GM19240 (cell line): ENCODE results near the gene VIM.
"Not testable (repeated sequence)": the region's sequence is repeated elsewhere in the genome, so short reads cannot be mapped to it uniquely, and the experiment has no call there.

ENCODE experiments used
- DNase-seq: peaks from one replicate; pipeline ENCODE4 v3.0.0; 2011; ENCODE audit warnings: low spot score; ENCODE audit not compliant: insufficient read length

The VIM gene

GRCh38 chr10:17232276-17232960, 4.4 kb downstream of the VIM start:
- DNase-seq = no peak

- no peak for DNase-seq
These were observed 5.4 kb downstream of the VIM start for GRCh38 chr10:17233286-17233991.

- no peak for DNase-seq
These were observed 6.4 kb downstream of the VIM start for GRCh38 chr10:17234431-17234945.

- DNase-seq = no peak
These were observed 7.1 kb downstream of the VIM start for GRCh38 chr10:17235136-17235535.

GRCh38 chr10:17236468-17237148, 8.6 kb downstream of the VIM start:
- no peak for DNase-seq

GRCh38 chr10:17237149-17237527, 9.1 kb downstream of the VIM start:
- DNase-seq = no peak

- no peak for DNase-seq
These were observed 9.9 kb downstream of the VIM start for GRCh38 chr10:17237915-17238444.

GRCh38 chr10:17238445-17239291, 10.6 kb downstream of the VIM start:
- DNase-seq = no peak

- DNase-seq = no peak
These were observed 11.5 kb downstream of the VIM start for GRCh38 chr10:17239345-17240085.

- DNase-seq = no peak
These were observed 12.1 kb downstream of the VIM start for GRCh38 chr10:17240096-17240495.

- DNase-seq = no peak
These were observed 12.6 kb downstream of the VIM start for GRCh38 chr10:17240616-17241015.

GRCh38 chr10:17241611-17242333, 13.7 kb downstream of the VIM start:
- DNase-seq = no peak

GRCh38 chr10:17244700-17245365, 16.8 kb downstream of the VIM start:
- DNase-seq = no peak

GRCh38 chr10:17247210-17247609, 19.2 kb downstream of the VIM start:
- DNase-seq = no peak

GRCh38 chr10:17248964-17249363, 20.9 kb downstream of the VIM start:
- no peak for DNase-seq

- DNase-seq = no peak
These were observed 21.8 kb downstream of the VIM start for GRCh38 chr10:17249820-17250219.

GRCh38 chr10:17250736-17251135, 22.7 kb downstream of the VIM start:
- no peak for DNase-seq

GRCh38 chr10:17254543-17255050, 26.6 kb downstream of the VIM start:
- DNase-seq = not testable (repeated sequence)

GRCh38 chr10:17255512-17255911, 27.5 kb downstream of the VIM start:
- DNase-seq = no peak
